ENCODE data around the gene CNKSR1. TPM values are rescaled to one million over a fixed set of nuclear protein-coding genes. Genes with fewer than 3 reads are reported as not detected.

The CNKSR1 gene
- total and polyA plus RNA-seq, 2 of the 13 experiments (the other 11 are each of a cell fraction or from before 2014, with no cell fraction given) = 3.4 to 8.9 TPM

- TF ChIP-seq ZBTB40 (IDR thresholded peaks at IDR 0.05) (no peak), ZBTB40 (CRISPR knock-in tag; IDR thresholded peaks at IDR 0.05) (peak; percentile 79; the same call in 1 of the 2 replicates), ZSCAN29 (CRISPR knock-in tag; conservative IDR thresholded peaks at IDR 0.05) (no peak), EZH2 (conservative IDR thresholded peaks at IDR 0.05; ENCODE audit: low read depth, low read length) (no peak), ZNF598 (CRISPR knock-in tag; IDR thresholded peaks at IDR 0.05; ENCODE audit: borderline replicate concordance) (peak; percentile 72; the same call in 1 of the 2 replicates), NR2F1 (CRISPR knock-in tag; IDR thresholded peaks at IDR 0.05) (no peak), ZNF775 (CRISPR knock-in tag; IDR thresholded peaks at IDR 0.05; ENCODE audit: borderline replicate concordance) (no peak), ZNF446 (CRISPR knock-in tag; IDR thresholded peaks at IDR 0.05) (0 out of 2 replicates have a peak, but pooled peaks have one; percentile 16), KMT2B (CRISPR knock-in tag; IDR thresholded peaks at IDR 0.05) (no peak; the same call in 1 of the 2 replicates), KAT8 (CRISPR knock-in tag; IDR thresholded peaks at IDR 0.05) (peak; percentile 71), PRDM10 (CRISPR knock-in tag; IDR thresholded peaks at IDR 0.05; ENCODE audit: low read depth) (peak; percentile 35; the same call in 1 of the 2 replicates), ZNF326 (CRISPR knock-in tag; IDR thresholded peaks at IDR 0.05; ENCODE audit: borderline replicate concordance) (no peak), ARNT2 (CRISPR knock-in tag; IDR thresholded peaks at IDR 0.05; ENCODE audit: low read depth) (peak; percentile 31), ZNF468 (CRISPR knock-in tag; IDR thresholded peaks at IDR 0.05) (no peak; the same call in 1 of the 2 replicates)
Observed at GRCh38 chr1:26233903-26234643, 56.8 kb downstream of the CNKSR1 start, which contains the start of gene CEP85 (continued).

Data from HepG2 (cell line).